A549 treated with AZD2906 at 1 μM for 4 hours (cell line): ENCODE measurements around the gene OR1S2. TPM values are rescaled to one million over a fixed set of nuclear protein-coding genes. Genes with fewer than 3 reads are reported as not detected.

ENCODE experiments used
- total RNA-seq: library from RNA; stranded (reverse); fragments of 200-300 nt; extraction: Qiagen RNA extraction; gene quantifications from 5 replicates; pipeline ENCODE4 v1.2.3, GENCODE V29; 2022

OR1S2 gene, protein sequence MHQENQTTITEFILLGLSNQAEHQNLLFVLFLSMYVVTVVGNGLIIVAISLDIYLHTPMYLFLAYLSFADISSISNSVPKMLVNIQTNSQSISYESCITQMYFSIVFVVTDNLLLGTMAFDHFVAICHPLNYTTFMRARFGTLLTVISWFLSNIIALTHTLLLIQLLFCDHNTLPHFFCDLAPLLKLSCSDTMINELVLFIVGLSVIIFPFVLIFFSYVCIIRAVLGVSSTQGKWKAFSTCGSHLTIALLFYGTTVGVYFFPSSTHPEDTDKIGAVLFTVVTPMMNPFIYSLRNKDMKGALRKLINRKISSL
- not detected in 5 replicates for total RNA-seq

DNA sequence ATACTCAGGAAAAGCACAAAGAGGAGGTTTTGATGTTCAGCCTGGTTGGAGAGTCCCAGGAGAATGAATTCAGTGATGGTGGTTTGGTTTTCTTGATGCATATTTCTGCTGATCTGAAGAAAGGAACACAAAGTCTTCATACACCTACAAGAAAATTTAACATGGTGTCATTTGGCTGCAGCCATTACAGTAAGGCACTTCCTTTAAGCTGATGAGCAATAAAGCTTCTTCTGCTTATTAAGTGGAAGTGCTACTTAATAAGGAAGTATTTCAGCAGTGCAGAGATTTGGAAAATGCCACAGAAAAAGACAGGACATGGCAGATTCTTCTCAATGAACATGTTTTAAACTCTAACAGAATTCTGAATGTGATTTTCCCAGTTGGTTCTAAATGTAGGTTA is at the start of gene OR1S2:
TSS of gene OR1S2 (minus strand) at position 101 of the 400 bp plus-strand sequence. CDS start at position 101, 0 bp downstream.

DNA sequence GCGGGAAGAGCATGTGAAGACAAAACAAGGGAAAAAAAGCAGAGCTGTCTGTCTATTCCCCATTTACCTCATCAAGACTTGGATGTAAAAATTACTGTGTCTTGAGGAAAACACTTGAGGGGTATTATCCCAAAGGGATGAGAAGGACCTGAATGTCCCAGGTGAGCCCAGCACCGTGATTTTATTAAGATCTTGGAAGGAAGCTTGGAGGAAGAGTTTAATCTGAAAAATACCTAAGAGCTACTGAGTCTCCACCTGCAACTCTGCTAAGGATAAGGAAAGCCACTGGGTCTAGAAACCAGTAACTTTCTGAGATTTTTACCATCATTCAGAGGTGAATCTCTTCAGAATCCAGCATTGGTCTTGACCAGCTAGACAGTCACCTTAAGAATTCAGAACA is 8.5 kb upstream of the OR1S2 start, which contains the start of gene OR1S1:
TSS of gene OR1S1 (plus strand) at position 301 of the 400 bp plus-strand sequence.

DNA sequence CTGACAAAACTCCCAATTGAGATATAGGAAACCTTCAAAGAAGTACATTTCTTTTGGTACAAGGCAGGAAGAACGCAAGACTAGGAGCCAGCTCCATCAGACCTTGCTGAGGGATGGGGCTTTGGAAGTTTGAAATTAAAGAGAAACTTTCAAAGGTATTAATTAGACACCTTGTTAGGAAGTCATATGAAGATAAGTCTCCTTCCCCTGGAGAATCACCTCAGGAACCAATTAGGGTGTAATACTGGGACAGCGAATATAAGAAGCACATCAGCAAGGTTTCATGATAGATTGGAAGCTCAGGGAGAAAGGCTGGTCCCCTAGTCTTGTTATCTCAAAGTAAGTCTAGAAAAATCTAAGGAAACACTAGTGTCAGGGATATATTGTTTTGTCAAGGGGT is 15.2 kb downstream of the OR1S2 start, which contains the start of gene OR9Q2:
TSS of gene OR9Q2 (plus strand) at position 301 of the 400 bp plus-strand sequence. CDS start 1,421 bp downstream, outside the sequence.

Other genes starting within 250 kb of the OR1S2 start
- not detected in 5 replicates for gene OR9Q1, start 180.3 kb downstream of the OR1S2 start, total RNA-seq
- gene OR6Q1, start 173.2 kb downstream of the OR1S2 start, total RNA-seq, result not detected in 5 replicates
- gene OR9I1, start 78.6 kb downstream of the OR1S2 start, total RNA-seq, result not detected in 5 replicates
- gene OR9Q2, start 15.1 kb downstream of the OR1S2 start, total RNA-seq, result not detected in 5 replicates
- gene OR1S1, start 8.6 kb upstream of the OR1S2 start, total RNA-seq, result not detected in 5 replicates
- gene OR10Q1, start 24.8 kb upstream of the OR1S2 start, total RNA-seq, result not detected in 5 replicates
- gene OR10W1, start 64.1 kb upstream of the OR1S2 start, total RNA-seq, result not detected in 5 replicates
- not detected in 5 replicates for gene OR5B17, start 154.9 kb upstream of the OR1S2 start, total RNA-seq
- gene OR5B3, start 202.7 kb upstream of the OR1S2 start, total RNA-seq, result not detected in 5 replicates
- gene OR5B2, start 224.0 kb upstream of the OR1S2 start, total RNA-seq, result not detected in 5 replicates
- gene OR5B12, start 238.1 kb upstream of the OR1S2 start, total RNA-seq, result not detected in 5 replicates